Ishikawa (cell line): ENCODE results near the gene ANGPT4.

Experiments
- CEBPB ChIP-seq: IDR thresholded peaks from 2 replicates; pipeline ENCODE4 v1.6.1; 2012
- CREB1 ChIP-seq: IDR thresholded peaks from 2 replicates; pipeline ENCODE4 v1.6.1; 2012; ENCODE audit warnings: low read depth
- EGR1 ChIP-seq: IDR thresholded peaks from 2 replicates; pipeline ENCODE4 v1.6.1; 2012
- EP300 ChIP-seq: IDR thresholded peaks from 2 replicates; pipeline ENCODE4 v1.6.1; 2012; ENCODE audit warnings: borderline replicate concordance
- FOXM1 ChIP-seq: IDR thresholded peaks from 2 replicates; pipeline ENCODE4 v1.6.1; 2012; ENCODE audit warnings: low read depth, borderline replicate concordance
- NFIC ChIP-seq: IDR thresholded peaks from 2 replicates; pipeline ENCODE4 v1.6.1; 2012
- RAD21 ChIP-seq: IDR thresholded peaks from 2 replicates; pipeline ENCODE4 v1.6.1; 2012; ENCODE audit warnings: low read depth
- TAF1 ChIP-seq: IDR thresholded peaks from 2 replicates; pipeline ENCODE4 v1.6.1; 2012; ENCODE audit warnings: low read depth, mild to moderate bottlenecking
- TCF12 ChIP-seq: IDR thresholded peaks from 2 replicates; pipeline ENCODE4 v1.6.1; 2012; ENCODE audit warnings: low read depth
- TEAD4 ChIP-seq: IDR thresholded peaks from 2 replicates; pipeline ENCODE4 v1.6.1; 2012
- YY1 ChIP-seq: IDR thresholded peaks from 2 replicates; pipeline ENCODE4 v1.6.1; 2012; ENCODE audit warnings: low read depth
- ZBTB7A ChIP-seq: IDR thresholded peaks from 2 replicates; pipeline ENCODE4 v1.6.1; 2012; ENCODE audit warnings: low read depth
- TF ChIP-seq, protein P1 (sequence below): IDR thresholded peaks from 2 replicates; pipeline ENCODE4 v1.6.1; 2012
- TF ChIP-seq, protein P2 (sequence below): IDR thresholded peaks from 2 replicates; pipeline ENCODE4 v1.6.1; 2012; ENCODE audit warnings: low read depth, mild to moderate bottlenecking
- TF ChIP-seq, protein P3 (sequence below): IDR thresholded peaks from 2 replicates; pipeline ENCODE4 v1.6.1; 2012

ANGPT4 gene

DNA sequence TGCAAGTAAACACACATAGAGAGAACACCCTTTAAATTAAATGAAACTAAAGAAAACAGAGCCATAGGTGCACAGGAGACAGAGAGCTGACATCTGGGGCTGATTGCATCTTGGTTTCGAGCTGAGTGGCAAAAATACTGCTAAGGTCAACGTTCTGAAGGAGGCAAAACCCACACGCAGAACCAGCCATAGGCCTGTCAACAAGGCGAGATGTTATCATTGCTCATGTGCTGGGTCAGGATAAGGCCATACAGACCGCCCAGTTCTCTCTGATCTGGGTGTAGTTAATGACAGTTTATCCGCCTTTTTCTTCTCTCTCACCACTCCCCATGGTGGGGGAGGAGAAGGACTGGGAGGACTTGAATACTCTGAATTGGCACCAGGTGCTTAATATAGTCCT lies 87.1 kb downstream of the ANGPT4 start:
- TF ChIP-seq EP300, result no peak

DNA sequence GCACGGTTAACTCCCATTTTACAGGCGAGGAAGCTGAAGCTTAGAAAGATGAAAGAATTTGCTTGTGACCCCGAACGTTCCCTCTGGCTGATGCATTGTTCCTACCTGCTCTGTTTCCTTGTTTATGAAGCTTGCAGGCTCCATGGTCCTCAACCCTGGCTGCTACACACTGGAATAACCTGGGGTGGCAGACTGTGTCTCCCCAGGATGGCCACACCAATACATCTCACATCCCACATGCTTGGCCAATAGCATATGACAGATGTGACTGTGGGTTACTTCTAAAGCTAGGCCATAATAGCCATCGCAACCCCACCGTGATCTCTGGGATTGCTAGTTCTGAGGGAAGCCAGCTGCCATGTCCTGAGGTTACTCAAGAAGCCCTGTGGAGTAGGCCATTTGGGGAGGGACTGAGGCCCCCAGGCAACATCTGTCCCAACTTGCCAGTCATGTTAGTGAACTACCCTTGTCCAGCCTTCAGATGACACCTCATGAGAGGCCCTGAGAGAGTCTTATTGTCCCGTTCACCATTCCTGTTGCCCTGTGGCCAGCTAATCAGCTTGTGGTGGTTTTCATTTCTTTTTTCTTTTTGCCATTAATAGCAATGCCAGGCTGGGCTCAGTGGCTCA lies 89.3 kb downstream of the ANGPT4 start:
- no peak for TF ChIP-seq ZBTB7A
- no peak for TF ChIP-seq RAD21
- no peak for TF ChIP-seq CEBPB

DNA sequence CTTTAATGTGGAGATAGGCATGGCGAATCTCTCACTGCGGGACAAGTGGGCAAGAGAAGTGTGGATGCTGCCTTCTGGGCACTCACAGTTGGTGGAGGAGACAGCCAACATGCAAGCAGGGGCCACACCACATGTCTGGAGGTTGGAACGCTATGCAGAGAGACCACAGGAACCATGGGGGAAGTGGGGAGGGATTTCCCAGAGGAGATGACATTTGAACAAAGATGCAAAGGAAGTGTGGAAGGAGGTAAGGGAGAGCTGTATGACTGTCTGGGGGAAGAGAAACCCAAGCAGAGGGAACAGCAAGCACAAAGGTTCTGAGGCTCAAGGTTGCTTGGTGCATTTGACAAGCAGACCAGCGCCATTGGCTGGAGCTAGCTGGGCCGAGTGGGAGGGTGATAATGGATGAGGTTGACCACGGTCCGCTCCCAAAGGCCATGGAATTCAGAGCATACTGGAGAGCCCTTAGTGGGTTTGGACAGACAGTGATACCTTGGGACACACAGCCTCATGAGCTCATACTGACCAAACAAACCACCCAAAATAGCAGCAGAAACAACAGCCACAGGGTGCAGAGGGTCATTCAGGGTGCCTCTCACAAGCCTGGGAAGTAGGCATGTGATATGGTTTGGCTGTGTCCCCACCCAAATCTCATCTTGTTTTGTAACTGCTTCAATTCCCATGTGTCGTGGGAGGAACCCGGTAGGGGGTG lies 90.3 kb downstream of the ANGPT4 start:
- TF ChIP-seq YY1 (no peak), NFIC (no peak), EP300 (no peak), CEBPB (no peak), FOXM1 (no peak), TAF1 (no peak), RAD21 (no peak), TEAD4 (no peak), TCF12 (no peak), CREB1 (no peak), EGR1 (no peak), ZBTB7A (no peak)
- TF ChIP-seq, protein P1, sequence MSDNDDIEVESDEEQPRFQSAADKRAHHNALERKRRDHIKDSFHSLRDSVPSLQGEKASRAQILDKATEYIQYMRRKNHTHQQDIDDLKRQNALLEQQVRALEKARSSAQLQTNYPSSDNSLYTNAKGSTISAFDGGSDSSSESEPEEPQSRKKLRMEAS, result no peak
- TF ChIP-seq, protein P2, sequence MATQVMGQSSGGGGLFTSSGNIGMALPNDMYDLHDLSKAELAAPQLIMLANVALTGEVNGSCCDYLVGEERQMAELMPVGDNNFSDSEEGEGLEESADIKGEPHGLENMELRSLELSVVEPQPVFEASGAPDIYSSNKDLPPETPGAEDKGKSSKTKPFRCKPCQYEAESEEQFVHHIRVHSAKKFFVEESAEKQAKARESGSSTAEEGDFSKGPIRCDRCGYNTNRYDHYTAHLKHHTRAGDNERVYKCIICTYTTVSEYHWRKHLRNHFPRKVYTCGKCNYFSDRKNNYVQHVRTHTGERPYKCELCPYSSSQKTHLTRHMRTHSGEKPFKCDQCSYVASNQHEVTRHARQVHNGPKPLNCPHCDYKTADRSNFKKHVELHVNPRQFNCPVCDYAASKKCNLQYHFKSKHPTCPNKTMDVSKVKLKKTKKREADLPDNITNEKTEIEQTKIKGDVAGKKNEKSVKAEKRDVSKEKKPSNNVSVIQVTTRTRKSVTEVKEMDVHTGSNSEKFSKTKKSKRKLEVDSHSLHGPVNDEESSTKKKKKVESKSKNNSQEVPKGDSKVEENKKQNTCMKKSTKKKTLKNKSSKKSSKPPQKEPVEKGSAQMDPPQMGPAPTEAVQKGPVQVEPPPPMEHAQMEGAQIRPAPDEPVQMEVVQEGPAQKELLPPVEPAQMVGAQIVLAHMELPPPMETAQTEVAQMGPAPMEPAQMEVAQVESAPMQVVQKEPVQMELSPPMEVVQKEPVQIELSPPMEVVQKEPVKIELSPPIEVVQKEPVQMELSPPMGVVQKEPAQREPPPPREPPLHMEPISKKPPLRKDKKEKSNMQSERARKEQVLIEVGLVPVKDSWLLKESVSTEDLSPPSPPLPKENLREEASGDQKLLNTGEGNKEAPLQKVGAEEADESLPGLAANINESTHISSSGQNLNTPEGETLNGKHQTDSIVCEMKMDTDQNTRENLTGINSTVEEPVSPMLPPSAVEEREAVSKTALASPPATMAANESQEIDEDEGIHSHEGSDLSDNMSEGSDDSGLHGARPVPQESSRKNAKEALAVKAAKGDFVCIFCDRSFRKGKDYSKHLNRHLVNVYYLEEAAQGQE, result no peak
- TF ChIP-seq, protein P3, sequence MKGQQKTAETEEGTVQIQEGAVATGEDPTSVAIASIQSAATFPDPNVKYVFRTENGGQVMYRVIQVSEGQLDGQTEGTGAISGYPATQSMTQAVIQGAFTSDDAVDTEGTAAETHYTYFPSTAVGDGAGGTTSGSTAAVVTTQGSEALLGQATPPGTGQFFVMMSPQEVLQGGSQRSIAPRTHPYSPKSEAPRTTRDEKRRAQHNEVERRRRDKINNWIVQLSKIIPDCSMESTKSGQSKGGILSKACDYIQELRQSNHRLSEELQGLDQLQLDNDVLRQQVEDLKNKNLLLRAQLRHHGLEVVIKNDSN, result no peak

DNA sequence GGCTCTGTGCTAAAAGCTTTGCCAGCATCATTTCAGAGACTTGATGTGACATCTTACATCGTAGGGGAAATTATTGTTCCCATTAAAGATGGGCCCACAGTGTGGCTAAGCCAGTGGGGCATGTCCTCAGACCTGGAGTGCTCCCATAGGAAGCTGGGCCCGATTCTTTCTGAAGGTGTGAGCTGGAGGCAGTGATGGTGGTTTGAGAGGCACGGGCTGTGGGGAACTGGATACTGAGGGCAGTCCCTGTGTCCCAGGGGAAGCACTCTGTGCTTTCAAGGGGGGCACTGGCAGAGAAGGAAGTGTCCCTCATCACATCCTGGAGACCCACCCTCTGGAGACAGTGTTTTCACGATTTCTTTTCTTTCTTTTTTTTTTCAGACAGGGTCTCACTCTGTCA lies 91.2 kb downstream of the ANGPT4 start:
- TF ChIP-seq ZBTB7A (no peak), FOXM1 (no peak), NFIC (no peak), CEBPB (no peak)
- TF ChIP-seq, protein P3, result no peak

DNA sequence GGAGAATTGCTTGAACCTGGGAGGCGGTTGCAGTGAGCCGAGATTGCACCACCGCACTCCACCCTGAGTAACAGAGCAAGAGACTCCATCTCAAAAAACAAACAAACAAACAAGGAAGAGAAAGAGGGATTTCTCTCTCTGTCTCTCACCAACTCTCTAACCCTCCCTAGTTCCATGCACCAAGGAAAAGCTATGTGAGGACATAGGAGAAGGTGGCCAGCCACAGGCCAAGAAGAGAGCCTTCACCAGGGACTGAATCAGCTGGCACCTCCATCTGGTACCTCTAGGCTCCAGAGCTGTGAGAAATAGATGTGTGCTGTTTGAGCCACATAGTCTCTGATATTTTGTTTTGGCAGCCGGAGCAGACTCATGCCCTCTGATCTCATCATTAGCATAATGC lies 91.6 kb downstream of the ANGPT4 start:
- no peak for TF ChIP-seq RAD21
- no peak for TF ChIP-seq CEBPB
- TF ChIP-seq FOXM1, result no peak
- no peak for TF ChIP-seq TCF12
- TF ChIP-seq EP300, result no peak
- TF ChIP-seq NFIC, result no peak
- TF ChIP-seq, protein P1, result no peak
- TF ChIP-seq TAF1, result no peak
- TF ChIP-seq, protein P3, result no peak
- TF ChIP-seq CREB1, result no peak
- TF ChIP-seq YY1, result no peak
- TF ChIP-seq TEAD4, result no peak
- TF ChIP-seq, protein P2, result no peak
- no peak for TF ChIP-seq ZBTB7A
- TF ChIP-seq EGR1, result no peak

DNA sequence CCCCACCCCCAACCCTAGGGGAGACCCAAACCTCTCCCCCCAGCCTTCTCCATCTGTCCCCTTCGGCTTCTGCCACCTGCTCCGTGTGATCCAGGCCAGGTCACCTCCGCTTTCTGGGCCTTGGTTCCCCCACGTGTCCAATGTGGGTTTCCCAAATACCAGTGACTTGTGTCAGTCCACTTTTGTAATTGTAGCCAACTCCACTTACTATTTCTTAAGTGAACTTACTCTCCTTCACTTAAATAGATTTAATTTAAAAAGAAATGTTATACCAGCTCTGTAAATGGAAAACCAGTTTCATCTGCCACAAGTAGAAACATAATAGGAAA lies 92.6 kb downstream of the ANGPT4 start:
- TF ChIP-seq TAF1, result no peak
- no peak for TF ChIP-seq YY1
- TF ChIP-seq TCF12, result no peak
- no peak for TF ChIP-seq RAD21
- no peak for TF ChIP-seq CEBPB
- TF ChIP-seq, protein P3, result no peak
- TF ChIP-seq, protein P1, result no peak
- no peak for TF ChIP-seq EGR1
- TF ChIP-seq ZBTB7A, result no peak
- no peak for TF ChIP-seq FOXM1
- TF ChIP-seq TEAD4, result no peak
- TF ChIP-seq CREB1, result no peak
- no peak for TF ChIP-seq EP300
- TF ChIP-seq NFIC, result no peak
- TF ChIP-seq, protein P2, result no peak
